Omental fat pad (tissue), 4 donors: ENCODE results near the gene RASAL2. TPM values are rescaled to one million over a fixed set of nuclear protein-coding genes. Genes with fewer than 3 reads are reported as not detected.
A peak's percentile ranks its signal among the peaks of the same experiment; 100 is the strongest.

Experiments used
- ATAC-seq: fragments of 150-250 bp; one replicate; pipeline ENCODE4 v1.9.1; 2016; ENCODE audit warnings: mild to moderate bottlenecking, moderate library complexity; ENCODE audit not compliant: low FRiP score
- DNase-seq: peaks from one replicate; pipeline ENCODE4 v3.0.0-alpha.2; 2019; ENCODE audit warnings: low spot score
- total RNA-seq, 4 donors: library from RNA; depleted of rRNA; stranded (reverse); fragments of >200 nt; gene quantifications; one replicate each; pipeline ENCODE4 v1.1.0, GENCODE V29; 2016
- TF ChIP-seq, protein P1 (sequence below), 3 donors: fragments of 450-650 bp; IDR thresholded peaks; one replicate each; pipeline ENCODE4 v1.5.1; 2016 to 2017; ENCODE audit warnings: antibody characterized with exemption in 3 of 3, mild to moderate bottlenecking in 3 of 3, moderate library complexity in 2 of 3

The RASAL2 gene
- total RNA-seq, 4 donors from 2014 or later = 13.5 to 52.3 (median 30.9) TPM

DNA sequence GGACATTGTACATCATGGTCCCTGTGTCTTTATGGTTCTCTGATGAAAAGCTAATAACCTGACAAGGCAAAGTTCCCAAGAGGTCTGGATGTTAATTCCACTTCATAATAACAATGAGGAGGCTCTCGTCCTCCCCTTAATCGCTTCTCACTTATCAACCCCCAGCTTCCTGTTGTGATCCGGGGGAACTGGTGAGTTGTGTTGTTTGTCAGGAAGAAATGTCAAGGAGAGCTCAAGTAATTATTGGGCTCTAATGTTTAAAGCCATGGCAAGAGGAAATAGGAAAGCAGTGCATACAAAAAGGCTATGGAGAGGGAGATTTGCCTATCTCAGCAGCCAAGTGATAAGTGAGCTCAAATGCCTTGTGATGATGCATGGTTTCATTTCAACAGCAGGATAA lies 42.8 kb upstream of the RASAL2 start:
- ATAC-seq (peak; percentile 25), DNase-seq (no peak)
- TF ChIP-seq, protein P1, sequence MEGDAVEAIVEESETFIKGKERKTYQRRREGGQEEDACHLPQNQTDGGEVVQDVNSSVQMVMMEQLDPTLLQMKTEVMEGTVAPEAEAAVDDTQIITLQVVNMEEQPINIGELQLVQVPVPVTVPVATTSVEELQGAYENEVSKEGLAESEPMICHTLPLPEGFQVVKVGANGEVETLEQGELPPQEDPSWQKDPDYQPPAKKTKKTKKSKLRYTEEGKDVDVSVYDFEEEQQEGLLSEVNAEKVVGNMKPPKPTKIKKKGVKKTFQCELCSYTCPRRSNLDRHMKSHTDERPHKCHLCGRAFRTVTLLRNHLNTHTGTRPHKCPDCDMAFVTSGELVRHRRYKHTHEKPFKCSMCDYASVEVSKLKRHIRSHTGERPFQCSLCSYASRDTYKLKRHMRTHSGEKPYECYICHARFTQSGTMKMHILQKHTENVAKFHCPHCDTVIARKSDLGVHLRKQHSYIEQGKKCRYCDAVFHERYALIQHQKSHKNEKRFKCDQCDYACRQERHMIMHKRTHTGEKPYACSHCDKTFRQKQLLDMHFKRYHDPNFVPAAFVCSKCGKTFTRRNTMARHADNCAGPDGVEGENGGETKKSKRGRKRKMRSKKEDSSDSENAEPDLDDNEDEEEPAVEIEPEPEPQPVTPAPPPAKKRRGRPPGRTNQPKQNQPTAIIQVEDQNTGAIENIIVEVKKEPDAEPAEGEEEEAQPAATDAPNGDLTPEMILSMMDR (IDR thresholded peaks at IDR 0.05) = no peak

DNA sequence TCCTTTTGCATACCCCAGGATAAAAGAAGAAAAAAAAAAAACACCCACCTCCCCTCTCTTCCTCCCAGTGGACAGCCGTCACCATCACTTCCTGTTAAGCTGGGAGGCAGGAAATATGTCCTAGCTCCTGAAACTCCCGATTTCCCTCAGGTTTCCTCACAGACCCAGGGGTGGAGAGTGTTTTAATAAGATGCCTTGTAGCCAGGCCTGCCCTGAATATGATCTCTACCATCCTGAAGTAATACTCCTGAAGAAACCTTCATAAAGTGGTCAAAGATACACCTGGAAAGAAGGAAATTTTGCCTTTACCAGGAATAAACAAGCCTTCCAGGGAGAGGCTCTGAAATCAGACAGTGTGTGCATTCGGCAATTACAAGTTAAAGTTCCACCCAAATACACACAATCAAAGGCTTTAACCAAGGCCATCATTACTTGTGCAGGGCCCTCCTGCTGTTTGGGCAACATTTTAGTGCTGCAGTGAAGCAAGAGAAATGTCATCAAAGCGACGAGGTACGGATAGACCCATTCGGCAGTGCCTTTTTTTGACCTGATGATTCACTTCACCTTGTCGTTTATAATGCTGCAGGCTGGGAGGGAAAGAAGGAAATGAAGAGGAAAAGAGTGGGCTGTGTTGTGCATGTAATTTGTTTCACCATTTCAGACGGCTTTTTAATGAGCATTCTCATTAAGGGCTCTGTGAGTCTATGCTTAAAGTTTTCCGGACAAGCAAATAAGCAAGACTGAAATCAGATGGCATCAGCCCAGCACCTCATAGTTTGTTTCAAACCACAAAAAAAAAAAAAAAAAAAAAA lies 41.0 kb upstream of the RASAL2 start:
- TF ChIP-seq, protein P1 (IDR thresholded peaks at IDR 0.05) = no peak
- no peak for DNase-seq
- ATAC-seq = no peak

DNA sequence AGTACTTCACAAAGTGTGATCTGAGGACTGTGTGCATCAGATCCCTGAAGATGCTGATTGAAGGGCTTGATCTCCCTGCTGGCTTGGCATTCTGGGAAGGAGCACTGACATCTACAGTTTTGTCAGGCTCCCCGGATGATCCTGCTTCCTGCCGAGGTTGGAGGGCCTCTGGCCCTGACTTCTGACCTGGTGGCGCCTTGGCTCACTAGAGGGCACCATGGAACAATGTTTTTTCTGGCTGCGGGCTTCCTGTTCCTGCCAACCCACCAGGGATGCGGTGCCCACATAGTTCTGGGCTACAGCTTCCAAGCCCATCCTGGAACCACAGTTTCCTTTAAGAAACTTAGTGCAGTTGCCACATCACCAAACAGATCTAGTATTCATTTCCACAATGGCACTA lies 38.8 kb upstream of the RASAL2 start:
- TF ChIP-seq, protein P1 (IDR thresholded peaks at IDR 0.05) = no peak
- ATAC-seq (no peak), DNase-seq (no peak)

DNA sequence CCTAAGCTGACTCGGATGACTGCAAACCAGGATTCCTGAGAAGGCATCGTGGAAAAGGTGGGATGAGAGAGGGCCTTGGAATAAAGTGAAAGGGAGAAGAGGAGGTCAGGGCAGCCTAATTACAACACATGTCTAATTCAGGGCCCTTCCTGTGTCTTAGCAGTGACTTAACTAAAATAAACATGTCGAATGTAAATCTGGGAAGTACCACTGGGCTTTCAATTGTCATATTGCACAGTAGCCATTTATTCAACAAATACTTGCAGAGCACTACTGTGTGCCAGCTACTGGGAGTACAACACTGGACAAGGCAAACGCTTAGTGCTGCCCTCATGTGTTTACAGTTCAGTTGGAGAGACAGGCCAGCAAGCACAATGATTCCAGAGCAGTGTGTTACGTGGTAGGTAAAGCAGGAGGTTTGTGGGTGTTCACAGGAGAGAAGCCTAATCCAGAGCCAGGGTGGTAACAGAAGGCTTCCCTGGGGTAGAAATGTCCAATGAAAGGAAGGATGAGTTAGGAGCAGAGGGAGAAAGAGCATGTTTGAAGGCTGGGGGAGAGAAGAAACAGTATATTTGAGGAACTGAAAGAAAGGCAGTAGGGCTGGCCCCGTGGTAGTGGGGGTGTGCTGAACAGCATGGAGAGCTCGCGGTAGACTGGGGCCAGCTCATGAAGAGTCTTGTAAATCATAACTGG lies 38.0 kb upstream of the RASAL2 start:
- ATAC-seq = peak; percentile 6
- DNase-seq = no peak

DNA sequence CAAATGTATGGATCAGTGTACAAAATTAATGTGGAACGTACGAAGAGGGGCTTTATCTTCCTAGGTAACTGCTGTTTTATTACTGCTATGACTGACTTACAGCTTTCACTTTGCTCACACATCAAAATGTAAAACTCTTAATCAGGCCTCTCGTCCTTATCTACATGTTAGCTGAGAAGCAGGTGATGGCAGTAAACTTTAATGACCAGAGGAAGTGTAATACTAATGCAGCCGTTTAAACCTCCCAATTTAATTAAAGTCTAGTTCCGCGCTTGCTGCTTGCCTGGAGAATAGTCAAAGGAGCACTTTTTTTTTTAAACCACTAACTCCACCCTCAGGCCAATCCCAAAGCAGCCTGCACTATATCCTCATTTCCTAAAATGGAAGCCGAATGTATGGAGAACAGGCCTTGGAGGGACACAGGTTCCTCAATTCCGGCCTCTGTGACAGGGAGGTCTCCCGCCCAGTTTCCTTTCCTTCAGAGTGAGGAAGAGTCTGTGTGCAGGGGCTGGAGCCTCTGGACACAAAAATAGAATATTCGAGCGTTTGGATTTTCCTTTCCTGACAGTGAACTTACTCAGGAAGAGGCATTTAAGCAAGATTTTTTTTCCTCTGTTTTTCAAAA lies 36.7 kb upstream of the RASAL2 start:
- DNase-seq (no peak), ATAC-seq (no peak)
- TF ChIP-seq, protein P1 (IDR thresholded peaks at IDR 0.05) = no peak

More for the DNA sequence above, 38.0 kb upstream of the RASAL2 start:
- TF ChIP-seq, protein P1 (IDR thresholded peaks at IDR 0.05) = no peak

DNA sequence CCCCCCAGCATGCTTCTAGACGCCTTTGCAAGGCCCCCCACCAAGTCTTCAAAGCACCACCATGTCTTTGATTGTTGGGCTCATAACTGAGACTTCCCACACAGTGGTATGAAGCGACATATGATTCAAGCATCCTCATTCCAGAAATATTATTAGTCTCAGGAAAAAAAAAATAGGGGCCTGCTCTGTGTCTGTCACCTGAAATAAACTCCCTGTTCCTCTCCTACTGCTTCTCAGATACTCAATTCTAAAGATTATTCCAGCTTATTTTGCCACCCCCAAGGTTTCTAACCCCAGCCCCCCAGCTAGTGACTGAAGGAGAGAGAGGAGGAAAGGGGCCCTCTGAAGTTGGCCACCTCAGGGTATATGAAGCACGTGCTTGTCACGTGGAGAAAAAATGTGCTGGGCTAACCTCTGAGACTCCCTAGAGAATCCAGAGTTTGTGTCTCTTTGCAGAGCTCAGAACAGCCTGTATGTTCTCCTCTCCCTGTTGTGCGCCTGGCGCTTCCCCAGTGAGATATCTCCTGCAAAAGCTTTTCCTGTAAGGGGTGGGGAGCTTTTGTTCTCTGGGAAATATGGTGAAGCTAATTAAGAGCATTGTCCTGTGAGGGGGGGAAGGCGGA lies 35.9 kb upstream of the RASAL2 start:
- DNase-seq = no peak

More for the DNA sequence above, 35.9 kb upstream of the RASAL2 start:
- no peak for ATAC-seq
- TF ChIP-seq, protein P1 (IDR thresholded peaks at IDR 0.05) = no peak
